ENCODE data around the gene CFAP74.
A peak's percentile ranks its signal among the peaks of the same experiment; 100 is the strongest.

Gene CFAP74

DNA sequence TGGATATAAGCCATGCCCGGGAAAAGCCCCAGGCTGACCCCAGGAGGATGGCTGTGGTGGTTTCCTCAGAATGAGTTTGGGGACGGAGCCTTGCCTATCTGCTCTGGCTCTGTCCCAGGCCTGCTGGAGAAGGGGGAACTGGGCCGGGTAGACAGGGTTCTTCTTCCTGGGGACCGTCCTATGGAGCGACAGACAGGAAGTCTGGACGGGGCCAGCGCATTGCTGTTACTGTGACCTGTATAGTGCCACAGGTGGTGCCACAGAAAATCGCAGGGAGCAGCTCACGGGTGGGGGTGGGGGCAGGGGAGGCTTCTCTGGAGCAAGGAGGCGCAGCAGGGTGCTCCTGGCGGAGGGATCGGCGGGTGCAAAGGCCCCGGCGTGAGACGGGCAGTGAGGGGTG is 36.4 kb downstream of the CFAP74 start:
- DNase-seq, result no peak

DNA sequence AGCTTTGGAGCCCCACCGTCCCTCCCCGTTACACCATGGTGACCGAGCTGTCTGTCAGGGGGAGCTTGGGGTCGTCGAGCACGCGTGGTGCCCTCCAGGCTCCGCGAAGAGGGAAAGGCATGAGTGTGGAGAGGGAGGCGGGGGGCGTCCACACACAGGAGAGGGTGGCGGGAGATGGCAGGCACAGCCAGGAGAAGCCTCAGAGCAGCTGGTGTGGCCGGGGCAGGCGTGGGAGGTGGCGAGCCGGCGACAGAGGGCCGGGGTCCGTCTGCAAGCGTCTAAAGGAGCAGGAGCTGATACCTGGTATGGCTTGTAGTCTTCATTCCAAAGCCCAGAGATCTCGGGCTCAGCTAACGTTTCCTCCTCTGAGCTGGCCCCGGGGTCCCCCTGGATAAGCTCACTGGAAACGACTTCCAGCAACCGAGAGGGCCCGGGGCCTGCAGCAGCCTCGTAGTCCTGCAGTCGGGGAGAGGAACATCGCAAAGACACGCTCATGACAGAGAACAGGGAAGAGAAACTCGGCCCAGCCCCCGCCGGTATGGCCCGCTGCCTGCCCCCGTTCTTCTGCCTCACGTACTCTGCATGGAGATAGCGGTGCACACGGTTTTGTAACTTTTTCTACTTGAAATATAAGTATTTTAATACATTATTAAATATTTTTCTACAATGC is 37.4 kb downstream of the CFAP74 start:
- DNase-seq, result no peak

DNA sequence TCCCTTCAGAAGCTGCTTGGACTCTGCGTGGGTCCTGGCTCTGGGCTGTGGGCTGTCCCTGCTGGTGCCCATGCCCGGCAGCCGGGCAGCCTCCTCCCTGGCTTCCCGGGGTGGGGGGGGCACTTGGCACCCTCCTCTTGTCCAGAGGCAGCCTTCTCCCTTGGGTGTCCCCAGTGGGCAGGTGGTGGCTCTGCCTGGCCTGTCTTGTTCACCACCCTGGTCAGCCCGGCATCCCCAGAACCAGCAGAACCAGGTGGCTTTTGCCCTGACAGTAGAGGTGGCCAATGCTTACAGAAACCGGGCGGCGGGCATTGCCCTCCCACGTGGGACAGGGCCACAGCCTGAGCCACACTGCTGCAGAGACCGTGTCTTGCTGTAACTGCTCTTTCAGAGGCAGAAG is 38.0 kb downstream of the CFAP74 start:
- DNase-seq, result no peak

DNA sequence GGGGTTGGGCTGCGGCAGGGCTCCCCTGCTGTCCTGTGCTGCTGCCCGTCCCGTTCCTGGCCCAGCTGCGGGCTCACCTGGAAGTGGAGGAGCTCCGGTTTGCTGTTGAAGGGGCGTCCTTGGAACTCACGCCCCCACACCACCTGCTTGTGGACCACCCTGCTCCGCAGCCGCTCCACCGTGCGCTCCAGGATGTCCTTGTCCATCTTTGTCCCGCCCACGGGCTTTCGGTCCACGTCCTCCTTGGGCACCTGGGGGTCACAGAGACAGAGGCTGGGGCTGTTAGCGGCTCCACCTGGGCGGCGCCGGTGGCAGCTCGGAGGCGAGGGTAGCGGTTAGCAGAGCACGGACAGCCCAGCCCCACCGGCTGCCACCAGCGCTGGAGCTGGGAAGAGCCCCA is 38.8 kb downstream of the CFAP74 start:
- no peak for DNase-seq

DNA sequence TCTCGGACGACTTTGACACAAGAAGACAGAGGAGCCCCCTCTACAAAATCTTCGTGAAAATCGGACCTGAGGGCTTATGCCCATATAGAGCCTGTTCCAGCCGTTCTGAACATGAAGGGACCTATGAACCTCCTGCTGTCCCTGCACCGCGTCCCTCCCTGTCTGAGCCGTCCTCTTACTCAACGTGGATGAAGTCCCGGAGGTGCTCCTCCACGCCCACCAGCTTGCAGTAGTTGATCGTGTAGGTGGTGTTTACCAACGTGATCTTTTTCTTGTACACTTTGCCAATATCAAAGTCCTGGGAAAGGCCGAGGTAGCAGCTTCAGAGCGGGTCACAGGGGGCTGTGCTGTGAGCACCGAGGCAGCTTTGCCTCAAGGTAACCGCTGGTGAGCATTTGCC is 40.0 kb downstream of the CFAP74 start:
- no peak for DNase-seq

DNA sequence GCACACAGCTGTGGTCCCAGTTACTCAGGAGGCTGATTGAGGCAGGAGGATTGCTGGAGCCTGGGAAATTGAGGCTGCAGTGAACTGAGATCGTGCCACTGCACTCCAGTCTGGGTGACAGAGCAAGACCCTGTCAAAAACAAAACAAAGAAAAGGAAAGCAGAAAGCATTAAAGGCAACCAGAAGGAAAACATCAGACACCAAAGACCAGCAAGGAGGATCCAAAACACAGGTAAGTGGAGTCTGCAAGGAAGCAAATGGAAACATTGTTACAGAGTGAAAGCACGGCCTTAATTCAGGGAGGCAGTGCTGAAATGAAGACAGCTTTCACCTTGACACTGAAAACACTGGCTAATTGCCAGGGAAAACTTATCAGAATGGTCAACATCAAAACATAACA is 40.8 kb downstream of the CFAP74 start:
- DNase-seq, result no peak

DNA sequence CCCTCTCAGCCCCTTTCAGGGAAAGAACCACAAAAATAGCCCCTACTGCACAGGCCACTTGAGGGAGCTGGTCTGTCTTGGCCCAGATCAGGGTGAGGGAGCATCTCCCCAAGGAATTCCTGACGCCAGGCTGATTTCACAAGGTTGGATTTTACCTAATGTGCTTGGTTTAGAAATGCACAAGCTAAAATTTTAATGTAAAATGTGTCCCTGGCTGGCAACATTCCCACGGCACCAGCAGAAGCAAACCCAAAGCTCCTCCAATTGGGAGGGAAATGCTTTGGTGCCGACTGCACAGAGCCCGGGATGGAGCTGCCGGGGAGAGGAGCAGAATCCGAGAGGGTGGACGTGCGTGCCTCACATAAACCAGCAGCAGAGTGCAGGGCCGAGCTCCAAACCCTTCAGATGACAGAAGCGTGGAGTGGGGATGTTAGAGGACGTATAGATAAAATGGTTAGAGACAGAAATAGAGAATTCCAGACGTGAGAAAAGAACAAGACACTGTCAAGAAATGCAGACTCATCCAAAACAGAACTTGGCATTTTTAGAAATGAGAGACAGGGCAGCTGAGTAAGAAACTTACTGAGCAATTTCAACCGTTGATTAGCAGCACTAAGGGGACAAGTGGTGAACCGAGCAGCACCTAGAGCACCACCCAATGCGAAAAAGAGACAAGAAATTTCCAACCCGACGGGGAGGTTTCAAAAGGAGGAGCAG is 42.9 kb downstream of the CFAP74 start:
- DNase-seq, result no peak

DNA sequence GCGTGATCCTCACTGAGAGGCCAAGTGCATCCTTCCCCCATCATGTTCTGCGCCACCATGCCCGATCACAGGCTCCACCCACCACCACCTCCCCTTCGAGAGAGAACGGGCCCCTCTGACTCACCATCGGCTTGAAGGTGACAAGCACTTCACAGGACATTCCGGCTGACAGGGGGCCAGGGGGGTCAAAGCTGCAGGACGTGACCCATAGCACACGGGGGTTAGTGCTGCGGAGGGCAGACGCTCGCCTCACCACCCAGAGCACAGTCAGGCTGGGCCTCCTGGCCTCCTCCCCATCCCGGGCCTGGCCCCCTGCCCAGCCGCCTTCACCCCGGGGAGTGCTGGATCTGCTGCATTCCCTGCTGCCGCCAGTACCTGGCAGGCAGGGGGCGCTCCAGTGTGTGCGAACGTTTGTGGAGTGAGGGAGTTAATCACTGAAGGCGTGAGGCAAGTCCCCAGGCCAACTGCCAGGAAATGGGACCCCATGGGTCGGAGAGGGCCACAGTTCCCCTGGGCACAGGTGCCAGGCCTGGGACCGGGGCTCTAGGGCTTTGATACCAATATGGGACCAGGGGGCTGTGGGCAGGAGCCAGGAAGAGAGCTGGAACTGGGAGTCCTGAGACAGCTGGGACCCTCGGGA is 43.6 kb downstream of the CFAP74 start:
- peak; percentile 73 for DNase-seq

DNA sequence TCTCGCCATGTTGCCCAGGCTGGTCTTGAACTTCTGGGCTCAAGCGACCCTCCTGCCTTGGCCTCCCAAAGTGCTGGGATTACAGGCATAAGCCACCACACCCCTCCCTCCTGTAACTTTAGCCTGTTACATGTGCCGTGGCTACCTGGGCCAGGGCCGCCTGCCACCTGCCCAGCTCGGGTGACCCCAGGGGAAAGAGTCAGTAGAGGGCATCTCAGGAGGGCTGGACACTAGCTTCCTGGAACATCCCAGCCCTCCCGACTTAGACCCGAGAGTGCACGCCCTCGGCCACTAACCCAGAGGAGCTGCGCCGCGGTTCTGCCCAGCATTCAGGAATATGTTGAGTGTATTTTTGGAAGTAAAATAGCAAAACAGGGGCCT is 44.1 kb downstream of the CFAP74 start:
- DNase-seq, result no peak

DNA sequence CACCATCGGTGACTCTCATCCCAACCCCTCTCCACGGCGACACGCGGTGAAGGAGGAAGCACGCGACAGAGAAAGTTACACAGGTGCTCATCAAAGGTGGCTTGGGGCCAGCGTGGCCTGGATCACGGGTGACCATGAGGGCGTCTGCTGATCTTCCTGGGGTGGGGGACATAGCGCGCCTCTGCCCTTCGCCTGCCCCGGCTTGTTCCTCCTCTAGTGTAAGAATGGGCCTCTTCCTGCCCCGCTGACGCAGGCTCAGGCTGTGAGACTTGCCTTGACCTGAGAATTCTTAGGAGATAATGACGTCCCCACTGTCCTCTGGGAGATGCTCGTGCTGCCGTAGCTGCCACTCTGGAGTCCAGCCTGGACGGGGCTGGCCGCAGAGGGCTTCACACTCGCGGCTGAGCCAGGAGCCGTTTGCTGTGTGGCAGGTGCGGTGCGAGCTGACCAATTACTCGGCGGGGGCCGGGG is 45.5 kb downstream of the CFAP74 start:
- DNase-seq, result no peak

DNA sequence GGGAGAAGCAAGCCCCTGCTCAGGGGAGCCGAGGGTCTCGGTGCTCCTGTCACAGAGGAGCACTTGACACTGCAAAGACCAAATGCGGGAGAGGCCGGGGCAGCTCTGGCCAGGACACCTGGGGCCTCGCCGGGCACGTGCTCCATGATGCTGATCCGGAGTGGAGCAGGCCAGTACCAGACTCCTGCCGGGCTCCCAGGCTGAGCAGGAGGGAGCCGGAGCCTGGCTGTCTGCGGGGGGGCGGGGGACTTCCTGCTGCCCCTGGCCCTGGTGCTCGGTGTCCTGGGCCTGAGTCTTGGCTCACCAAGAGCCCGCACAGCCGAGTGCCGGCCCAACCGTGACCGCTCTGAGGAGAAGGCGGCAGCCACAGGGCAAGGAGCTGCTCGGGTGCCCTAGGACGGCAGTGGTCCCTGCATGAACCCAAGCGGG is 46.0 kb downstream of the CFAP74 start:
- no peak for DNase-seq

DNA sequence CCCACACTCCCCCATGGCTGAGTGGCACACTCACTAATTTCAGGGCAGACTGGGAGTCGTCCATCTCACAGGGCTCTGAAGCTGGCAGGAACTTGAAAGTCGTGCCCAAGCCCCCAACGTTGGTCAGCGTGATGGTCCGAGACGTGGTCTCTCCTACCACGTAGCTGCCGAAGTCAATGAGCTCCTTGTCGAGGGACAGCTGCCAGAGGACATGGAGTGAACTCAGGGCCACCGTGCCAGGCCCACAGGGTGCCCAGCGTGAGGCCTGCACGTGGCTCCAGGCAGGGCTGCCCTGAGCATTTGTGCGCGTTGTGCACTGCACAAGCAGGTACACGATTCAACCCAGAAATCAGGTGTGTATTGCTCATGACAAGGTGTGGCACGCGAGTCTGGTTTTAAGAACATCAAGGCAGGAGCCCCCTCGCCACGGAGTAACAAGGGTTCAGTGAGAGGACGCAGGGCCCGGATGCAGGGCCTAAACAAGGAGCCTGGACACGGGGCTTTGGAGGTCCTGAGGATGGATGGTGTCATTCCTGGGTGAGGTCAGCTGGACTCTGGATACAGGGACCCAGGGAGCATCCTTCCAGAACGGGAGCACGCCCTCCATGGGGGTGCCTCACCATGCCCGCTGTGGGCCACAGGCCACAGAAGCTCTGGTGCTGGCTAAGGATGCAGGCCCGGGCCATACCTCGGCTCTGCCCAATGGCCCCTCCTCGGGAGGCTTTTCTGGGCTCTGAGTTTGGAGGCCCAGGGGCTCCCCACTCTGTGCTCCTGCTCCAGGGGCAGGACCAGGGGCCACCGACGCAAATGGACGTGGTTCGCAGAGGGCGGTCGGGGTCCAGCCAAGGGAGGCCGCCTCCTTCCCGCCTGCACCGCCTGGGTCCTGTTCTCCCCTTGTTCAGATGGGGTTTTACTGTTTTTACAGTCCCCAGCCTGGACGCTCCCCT is 46.7 kb downstream of the CFAP74 start:
- DNase-seq, result no peak

DNA sequence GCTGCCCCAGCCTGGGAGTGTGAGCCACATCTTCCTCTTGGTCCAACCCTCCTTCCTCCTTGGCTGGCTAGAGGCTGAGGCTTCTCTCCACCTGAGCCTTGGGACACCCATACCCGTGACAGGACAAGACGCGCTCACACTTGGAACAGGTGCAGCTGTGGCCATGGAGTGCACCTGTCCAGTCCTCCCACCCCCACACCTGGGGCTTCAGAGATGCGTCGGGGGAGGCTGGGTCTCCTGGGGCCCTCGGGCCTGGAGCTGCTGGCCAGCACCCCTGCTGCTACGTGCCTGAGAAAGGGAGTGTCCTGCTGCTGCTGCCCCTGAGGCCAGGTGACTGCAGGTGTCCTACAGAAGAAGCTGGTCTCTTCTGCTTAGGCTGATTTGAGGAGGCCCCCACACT is 47.5 kb downstream of the CFAP74 start:
- DNase-seq, result no peak

DNA sequence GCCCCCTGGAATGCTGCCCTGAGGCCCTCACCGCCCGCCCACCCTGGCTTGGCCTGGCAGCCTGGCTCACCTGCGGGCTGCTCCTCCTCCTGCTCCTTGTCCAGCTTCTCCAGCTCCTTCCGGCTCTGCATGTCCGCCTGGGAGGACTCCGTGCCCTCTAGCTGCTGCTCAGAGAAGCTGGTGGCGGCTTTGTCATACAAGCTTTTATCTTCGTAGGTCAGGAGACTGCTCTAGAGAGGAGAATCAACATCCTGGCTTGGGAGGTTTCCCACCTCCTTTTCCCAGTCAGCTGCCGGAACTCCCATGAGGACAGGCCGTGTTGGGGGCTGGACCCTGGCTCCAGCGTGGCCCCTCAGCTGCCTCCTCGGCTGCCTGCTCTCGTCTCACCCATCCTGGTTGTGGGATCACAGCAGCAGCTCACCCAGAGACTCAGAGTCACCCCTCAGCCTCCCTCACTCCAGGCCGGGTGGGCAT is 47.9 kb downstream of the CFAP74 start:
- DNase-seq, result no peak

DNA sequence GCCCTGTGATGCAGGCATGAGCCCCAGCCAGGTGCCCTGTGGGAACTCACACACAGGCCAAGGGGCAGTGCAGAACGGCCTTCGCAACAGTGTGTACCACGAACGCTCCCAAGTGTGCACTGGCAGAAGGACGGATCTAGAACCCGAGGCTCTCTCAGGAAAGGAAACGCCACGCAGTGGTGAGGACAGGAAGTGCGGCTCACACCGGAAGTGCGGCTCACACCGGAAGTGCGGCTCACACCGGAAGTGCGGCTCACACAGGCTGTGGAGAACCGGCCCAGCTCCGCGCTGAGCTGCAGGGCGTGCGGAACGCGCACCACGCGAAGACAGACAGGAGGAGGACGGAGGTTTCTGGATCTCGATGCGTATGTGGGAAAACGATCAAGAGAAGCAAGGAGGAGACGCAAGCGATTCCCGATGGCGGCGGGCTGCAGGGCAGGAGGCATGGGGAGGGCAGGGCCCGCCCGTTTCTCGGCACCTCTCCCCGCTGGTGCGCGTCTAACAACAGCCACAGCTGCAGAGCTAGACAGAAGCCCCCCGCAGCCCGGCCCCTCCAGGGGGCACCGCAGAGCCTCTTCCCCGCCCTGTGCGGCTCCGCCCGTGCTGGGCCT is 48.6 kb downstream of the CFAP74 start:
- DNase-seq, result no peak

DNA sequence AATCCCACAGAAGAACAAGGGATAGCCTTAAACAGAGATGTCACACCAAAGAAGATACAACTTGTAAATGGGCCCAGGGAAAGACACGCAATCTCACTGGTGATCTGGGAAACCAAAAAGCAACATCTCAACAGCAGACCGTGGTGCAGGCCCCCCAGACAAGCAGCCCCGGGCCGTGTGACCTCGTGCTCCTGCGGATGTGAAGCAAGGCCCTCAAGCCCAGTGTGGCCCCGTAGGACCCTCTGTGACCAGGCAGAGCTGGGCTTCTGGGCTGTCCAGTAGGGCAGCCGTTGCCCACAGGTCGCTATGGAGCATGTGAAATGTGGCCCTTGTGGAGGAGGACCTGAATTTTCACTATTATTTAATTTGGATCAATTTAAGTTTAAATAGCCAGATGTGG is 49.6 kb downstream of the CFAP74 start:
- no peak for DNase-seq

DNA sequence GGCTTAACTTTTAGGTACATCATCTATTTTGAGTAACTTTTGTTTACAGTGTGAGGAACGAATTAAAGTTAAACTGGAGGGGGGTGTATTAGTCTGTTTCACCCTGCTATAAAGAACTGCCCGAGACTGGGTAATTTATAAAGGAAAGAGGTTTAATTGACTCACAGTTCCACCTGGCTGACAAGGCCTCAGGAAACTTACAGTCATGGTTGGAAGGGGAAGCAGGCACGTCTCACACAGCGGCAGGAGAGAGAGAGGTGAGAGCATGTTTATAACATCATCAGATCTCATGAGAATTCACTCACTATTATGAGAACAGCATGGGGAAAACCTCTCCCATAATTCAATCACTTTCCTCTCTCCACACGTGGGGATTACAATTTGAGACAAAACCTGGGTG is 52.6 kb downstream of the CFAP74 start:
- DNase-seq, result no peak

DNA sequence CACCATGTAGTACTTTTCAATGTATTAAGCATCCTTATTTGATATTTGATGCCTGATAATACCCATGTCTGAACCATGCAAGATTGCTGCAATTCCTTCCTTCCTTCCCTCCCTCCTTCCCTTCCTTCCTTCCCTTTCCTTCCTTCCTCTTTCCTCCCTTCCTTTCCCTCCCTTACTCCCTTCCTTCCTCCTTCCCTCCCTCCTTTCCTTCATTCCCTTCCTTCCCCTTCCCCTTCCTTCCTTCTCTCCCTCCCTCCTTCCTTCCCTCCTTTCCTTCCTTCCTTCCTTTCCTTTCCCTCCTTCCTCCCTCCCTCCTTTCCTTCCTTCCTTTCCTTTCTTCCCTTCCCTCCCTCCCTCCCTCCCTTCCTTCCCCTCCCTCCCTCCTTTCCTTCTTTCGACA is 54.8 kb downstream of the CFAP74 start:
- DNase-seq, result no peak

DNA sequence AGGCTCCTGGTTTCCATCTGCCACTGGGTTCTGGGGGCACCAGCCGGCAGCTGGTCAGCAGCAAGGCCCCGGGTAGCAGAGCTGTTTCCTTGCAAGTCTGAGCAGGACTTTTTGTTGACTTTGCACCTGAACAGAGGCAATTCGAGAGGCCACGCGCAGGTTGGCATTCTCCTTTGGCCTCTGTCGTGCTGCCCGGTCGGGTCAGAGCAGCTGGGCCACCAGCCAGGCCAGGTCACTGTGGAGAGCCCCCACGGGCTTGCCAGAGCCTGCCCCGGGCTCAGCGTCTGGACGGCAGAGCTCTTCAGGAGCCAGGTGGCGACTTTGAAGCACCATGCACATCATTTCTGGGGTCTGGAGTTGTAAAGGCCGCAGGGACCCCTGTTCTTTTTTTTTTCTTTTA is 56.1 kb downstream of the CFAP74 start:
- DNase-seq, result no peak

DNA sequence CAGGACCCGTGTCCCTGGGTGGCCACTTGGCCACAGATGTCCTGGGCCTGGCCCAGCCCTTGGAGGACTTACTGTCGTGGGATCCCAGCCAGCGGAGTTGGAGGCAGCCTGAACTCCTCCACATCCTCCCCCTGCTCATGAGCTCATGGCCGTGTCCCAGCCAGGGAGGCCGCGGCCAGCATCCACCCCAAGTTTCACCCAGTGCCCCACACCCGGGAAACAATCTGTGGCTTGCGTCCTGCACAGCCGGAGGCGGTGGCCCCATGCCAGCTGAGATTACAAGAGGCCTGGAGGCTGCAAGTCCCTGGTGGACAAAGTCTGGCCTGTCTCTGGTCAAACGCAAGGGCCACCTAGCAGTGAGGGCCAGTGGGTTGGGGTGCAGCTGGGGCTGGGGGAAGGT is 57.0 kb downstream of the CFAP74 start:
- no peak for DNase-seq

DNA sequence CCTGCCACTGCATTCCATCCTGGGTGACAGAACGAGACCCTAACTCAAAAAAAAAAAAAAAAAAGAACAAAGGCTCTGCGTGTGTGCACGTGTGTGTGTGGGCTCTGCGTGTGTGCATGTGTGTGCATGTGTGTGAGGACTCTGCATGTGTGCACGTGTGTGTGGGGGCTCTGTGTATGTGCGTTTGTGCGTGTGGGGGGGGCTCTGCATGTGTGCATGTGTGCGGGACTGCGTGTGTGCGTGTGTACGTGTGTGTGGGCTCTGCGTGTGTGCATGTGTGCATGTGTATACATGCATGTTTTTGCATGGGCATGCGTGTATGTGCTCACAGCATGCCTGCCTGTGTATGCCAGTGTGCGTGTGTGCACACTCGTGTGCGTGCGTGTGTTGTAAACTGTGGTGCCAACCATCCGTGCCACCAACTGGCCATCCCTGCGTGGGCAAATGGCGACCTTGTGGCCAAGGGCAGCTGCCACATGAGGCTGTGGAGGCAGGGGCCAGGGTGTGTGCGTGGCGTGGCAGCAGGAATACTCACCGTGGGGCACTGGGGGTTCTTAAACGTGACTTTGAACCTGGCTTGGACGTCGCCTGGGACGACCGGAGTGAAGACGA is 57.7 kb downstream of the CFAP74 start:
- no peak for DNase-seq
